Heart left ventricle (tissue), 16 donors: ENCODE measurements around the gene IRS1. TPM values are rescaled to one million over a fixed set of nuclear protein-coding genes. Genes with fewer than 3 reads are reported as not detected.

Experiments used
- ATAC-seq, 4 donors: fragments of 200-7000 bp; cut with Tn5 transposase; one replicate each; pipeline ENCODE4 v1.9.1; 2020 to 2022; ENCODE audit warnings: moderate library complexity in 4 of 4, mild to moderate bottlenecking in 3 of 4, moderate number of reproducible peaks in 1 of 4
- DNase-seq, 5 donors: peaks; one replicate each; pipeline ENCODE4 v3.0.0-alpha.2; 2020
- H3K27ac ChIP-seq, 12 donors: fragments of 200-600 bp; sonication (generic) in 4 of 12; one replicate each; pipeline versions ENCODE4 v1.5.0 to v1.8.0; 2016 to 2022; ENCODE audit warnings: mild to moderate bottlenecking in 2 of 12
- H3K27me3 ChIP-seq, 9 donors: fragments of 200-600 bp; sonication (generic) in 2 of 9; one replicate each; pipeline versions ENCODE4 v1.5.1 to v1.8.0; 2016 to 2022; ENCODE audit warnings: mild to moderate bottlenecking in 3 of 9
- H3K36me3 ChIP-seq, 9 donors: fragments of 200-600 bp; sonication (generic) in 2 of 9; one replicate each; pipeline versions ENCODE4 v1.5.0 to v1.8.0; 2018 to 2022; ENCODE audit warnings: mild to moderate bottlenecking in 2 of 9
- H3K4me1 ChIP-seq, 12 donors: fragments of 200-600 bp; sonication (generic) in 4 of 12; one replicate each; pipeline versions ENCODE4 v1.5.0 to v1.8.0; 2016 to 2022; ENCODE audit warnings: mild to moderate bottlenecking in 3 of 12
- H3K4me3 ChIP-seq, 12 donors: fragments of 200-600 bp; sonication (generic) in 4 of 12; one replicate each; pipeline versions ENCODE4 v1.5.0 to v1.8.0; 2017 to 2022; ENCODE audit warnings: mild to moderate bottlenecking in 9 of 12, moderate library complexity in 4 of 12
- H3K9me3 ChIP-seq, 12 donors: fragments of 200-600 bp; sonication (generic) in 4 of 12; one replicate each; pipeline versions ENCODE4 v1.5.0 to v1.8.0; 2016 to 2022; ENCODE audit warnings: mild to moderate bottlenecking in 1 of 12
- POLR2A ChIP-seq, 2 donors: fragments of 450-650 bp; IDR thresholded peaks; one replicate each; pipeline ENCODE4 v1.6.1; 2017; ENCODE audit warnings: antibody characterized with exemption in 2 of 2, mild to moderate bottlenecking in 2 of 2, moderate library complexity in 2 of 2
- WGBS, 4 donors: extraction: QIAGEN DNeasy Blood & Tissue Kit in 2 of 4; methylation state at CpG; one replicate each; pipeline versions ENCODE4 v1.1.5 to v1.1.7; 2013 to 2018; 5-methylcytosine and 5-hydroxymethylcytosine counted together
- intact Hi-C, 10 donors: fragments of 100-400 bp; cut with DNase I; formaldehyde crosslinking; loops; one replicate each; pipeline versions ENCODE4 v1.11.1 to v1.14.2; 2022
- polyA plus RNA-seq, 2 donors: library from polyadenylated mRNA; stranded (reverse); fragments of 200-250 nt; gene quantifications; one replicate each; pipeline ENCODE4 v1.2.3, GENCODE V29; 2013
- total RNA-seq, 9 donors: library from RNA; depleted of rRNA in 2 of 9; stranded (reverse); fragments of >200 nt in 2 of 9; fragmentation: NEBNext Ultra II Directional in 3 of 9; extraction: Animal tissue kit (Norgen Biotek cat#: 25700) in 3 of 9; gene quantifications; one replicate each; pipeline versions ENCODE4 v1.1.0 to v1.2.4, GENCODE V29; 2016 to 2023
- TF ChIP-seq, protein P1 (sequence below), 12 donors: fragments of 200-600 bp; sonication (generic) in 4 of 12; IDR thresholded peaks; one replicate each; pipeline versions ENCODE4 v1.5.0 to v1.8.0; 2018 to 2022; ENCODE audit warnings: antibody characterized with exemption in 12 of 12, mild to moderate bottlenecking in 5 of 12
- donor health status: ischemic (EF 13 %, LVEDD 7.1; RV severe dilation, severe dysfunction).
- donor health status: healthy with polysubstance abuse.
- donor health status: DM: no; HTN: yes; CAD: no.
- donor health status: DM: no; HTN: no; CAD: no.
- donor health status: ischemic (EF 25% LVEDD 6.9; RV normal size, moderate dysfunction).
- donor health status: ischemic (EF 25% LVEDD 5.7; RV mildly dilated, moderate dysfunction).
- donor health status: healthy.
- donor health status: DM: yes; HTN: yes; CAD: no.
- donor health status: ischemic (EF 35%, LVEDD 5.7; RV mildly dilated, moderate dysfunction).
- donor health status: nonischemic (EF 11% LVEDD 7.7; RV severe dilation, severe dysfunction).
- donor health status: DM: yes; HTN: yes; CAD: no.
- donor health status: PGD.
- donor health status: ischemic (EF 29% LVEDD 5.4; RV normal size, mild dysfunction).
- donor health status: nonischemic (EF 23%, LVEDD 6.1; RV moderate dilation, normal function).

IRS1 gene
- total and polyA plus RNA-seq, 11 donors = 5.0 to 45.8 (median 15.7) TPM

DNA sequence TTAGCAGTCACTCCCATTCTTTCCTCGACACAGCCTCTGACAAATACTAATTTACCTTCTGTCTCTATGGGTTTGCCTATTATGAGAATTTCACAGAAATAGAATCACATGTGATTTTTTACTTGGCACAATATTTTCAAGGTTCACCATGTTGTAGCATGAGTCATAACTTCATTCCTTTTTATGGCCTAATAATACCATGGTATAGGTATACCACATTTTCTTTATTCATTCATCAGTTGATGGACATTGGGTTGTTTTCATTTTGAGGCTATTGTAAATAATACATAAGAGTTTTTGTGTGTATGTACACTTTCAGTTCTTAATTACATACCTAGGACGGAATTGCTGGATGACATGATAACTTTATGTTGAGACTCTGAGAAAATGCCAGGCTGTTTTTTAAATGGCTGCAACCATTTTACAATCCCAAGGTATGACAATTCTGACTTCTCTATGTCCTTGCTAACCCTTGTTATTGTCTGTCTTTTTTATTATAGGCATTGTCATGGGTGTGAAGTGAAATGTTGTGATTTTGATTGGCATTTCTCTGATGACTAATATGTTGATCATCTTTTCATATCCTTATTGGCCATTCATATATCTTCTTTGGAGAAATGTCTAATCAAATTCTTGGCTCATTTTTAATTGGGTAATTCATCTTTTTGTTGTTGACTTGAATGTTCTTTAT lies 87.9 kb downstream of the IRS1 start:
- Histone ChIP-seq H3K27ac (no peak overlapping the region), H3K4me1 (peaks cover 0 to 4% (median 0%) of the 10 kb centered on the region in 12 donors), H3K27me3 (no peaks in the 10 kb centered on the region), H3K4me3 (no peak overlapping the region), H3K9me3 (no peaks in the 10 kb centered on the region), H3K36me3 (no peaks in the 10 kb centered on the region)
- ATAC-seq (no peak), DNase-seq (no peak)
- 97 to 99% (median 97%) methylated on average over 2 of the region's 2 CpGs for WGBS, 4 donors
- TF ChIP-seq, protein P1, sequence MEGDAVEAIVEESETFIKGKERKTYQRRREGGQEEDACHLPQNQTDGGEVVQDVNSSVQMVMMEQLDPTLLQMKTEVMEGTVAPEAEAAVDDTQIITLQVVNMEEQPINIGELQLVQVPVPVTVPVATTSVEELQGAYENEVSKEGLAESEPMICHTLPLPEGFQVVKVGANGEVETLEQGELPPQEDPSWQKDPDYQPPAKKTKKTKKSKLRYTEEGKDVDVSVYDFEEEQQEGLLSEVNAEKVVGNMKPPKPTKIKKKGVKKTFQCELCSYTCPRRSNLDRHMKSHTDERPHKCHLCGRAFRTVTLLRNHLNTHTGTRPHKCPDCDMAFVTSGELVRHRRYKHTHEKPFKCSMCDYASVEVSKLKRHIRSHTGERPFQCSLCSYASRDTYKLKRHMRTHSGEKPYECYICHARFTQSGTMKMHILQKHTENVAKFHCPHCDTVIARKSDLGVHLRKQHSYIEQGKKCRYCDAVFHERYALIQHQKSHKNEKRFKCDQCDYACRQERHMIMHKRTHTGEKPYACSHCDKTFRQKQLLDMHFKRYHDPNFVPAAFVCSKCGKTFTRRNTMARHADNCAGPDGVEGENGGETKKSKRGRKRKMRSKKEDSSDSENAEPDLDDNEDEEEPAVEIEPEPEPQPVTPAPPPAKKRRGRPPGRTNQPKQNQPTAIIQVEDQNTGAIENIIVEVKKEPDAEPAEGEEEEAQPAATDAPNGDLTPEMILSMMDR (IDR thresholded peaks at IDR 0.05) = no peak
- no peak for TF ChIP-seq POLR2A (IDR thresholded peaks at IDR 0.05)
- intact Hi-C loops = no loop called here

DNA sequence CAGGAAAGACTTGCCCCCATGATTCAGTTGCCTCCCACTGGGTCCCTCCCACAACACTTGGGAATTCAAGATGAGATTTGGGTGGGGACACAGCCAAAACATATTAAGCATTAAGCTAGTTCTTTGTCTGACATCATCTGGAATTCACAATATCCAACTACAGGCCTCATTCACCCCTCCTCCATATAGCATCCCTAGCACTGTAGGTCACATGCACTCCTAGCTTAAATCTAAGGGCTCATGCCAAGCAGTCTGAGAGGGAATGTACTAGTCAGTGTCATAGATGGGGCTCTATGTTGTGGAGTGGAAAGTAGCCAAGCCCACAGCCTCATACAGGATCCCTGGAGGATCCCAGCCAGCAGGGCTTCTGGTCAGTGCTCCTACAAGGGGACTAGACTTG lies 92.1 kb downstream of the IRS1 start:
- H3K9me3 ChIP-seq = no peaks in the 10 kb centered on the region
- DNase-seq = no peak
- H3K4me3 ChIP-seq = no peak overlapping the region
- ATAC-seq = no peak
- H3K36me3 ChIP-seq = no peaks in the 10 kb centered on the region
- peaks cover 0 to 4% (median 0%) of the 10 kb centered on the region in 12 donors for H3K4me1 ChIP-seq
- TF ChIP-seq POLR2A (IDR thresholded peaks at IDR 0.05) = no peak
- TF ChIP-seq, protein P1 (IDR thresholded peaks at IDR 0.05) = no peak
- H3K27ac ChIP-seq = no peak overlapping the region
- intact Hi-C loops = no loop called here
- no peaks in the 10 kb centered on the region for H3K27me3 ChIP-seq

DNA sequence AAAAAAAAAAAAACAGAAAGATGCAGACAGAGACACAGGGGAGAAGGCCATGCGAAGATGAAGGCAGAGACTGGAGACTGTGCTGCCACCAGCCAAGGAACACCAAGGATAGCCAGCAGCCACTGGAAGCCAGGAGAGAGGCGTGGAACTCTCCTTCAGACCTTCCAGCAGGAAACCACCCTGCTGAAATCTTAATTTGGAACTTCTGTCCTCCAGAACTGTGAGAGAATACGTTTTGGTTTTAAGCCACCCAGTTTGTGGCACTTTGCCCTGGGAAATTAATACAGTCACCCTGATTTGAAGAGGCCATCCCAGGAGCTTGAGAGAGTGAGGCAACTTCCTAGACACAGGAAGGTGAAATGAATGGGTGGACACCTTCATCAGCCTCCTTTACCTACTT lies 93.7 kb downstream of the IRS1 start:
- Histone ChIP-seq H3K27ac (no peak overlapping the region), H3K36me3 (no peaks in the 10 kb centered on the region), H3K9me3 (no peaks in the 10 kb centered on the region), H3K27me3 (no peaks in the 10 kb centered on the region), H3K4me3 (no peak overlapping the region), H3K4me1 (peaks cover 0 to 4% (median 0%) of the 10 kb centered on the region in 12 donors)
- 78 to 83% (median 80%) methylated on average over 3 of the region's 3 CpGs for WGBS, 4 donors
- intact Hi-C loops = no loop called here
- no peak for TF ChIP-seq POLR2A (IDR thresholded peaks at IDR 0.05)
- TF ChIP-seq, protein P1 (IDR thresholded peaks at IDR 0.05) = no peak
- ATAC-seq = no peak
- DNase-seq = no peak

DNA sequence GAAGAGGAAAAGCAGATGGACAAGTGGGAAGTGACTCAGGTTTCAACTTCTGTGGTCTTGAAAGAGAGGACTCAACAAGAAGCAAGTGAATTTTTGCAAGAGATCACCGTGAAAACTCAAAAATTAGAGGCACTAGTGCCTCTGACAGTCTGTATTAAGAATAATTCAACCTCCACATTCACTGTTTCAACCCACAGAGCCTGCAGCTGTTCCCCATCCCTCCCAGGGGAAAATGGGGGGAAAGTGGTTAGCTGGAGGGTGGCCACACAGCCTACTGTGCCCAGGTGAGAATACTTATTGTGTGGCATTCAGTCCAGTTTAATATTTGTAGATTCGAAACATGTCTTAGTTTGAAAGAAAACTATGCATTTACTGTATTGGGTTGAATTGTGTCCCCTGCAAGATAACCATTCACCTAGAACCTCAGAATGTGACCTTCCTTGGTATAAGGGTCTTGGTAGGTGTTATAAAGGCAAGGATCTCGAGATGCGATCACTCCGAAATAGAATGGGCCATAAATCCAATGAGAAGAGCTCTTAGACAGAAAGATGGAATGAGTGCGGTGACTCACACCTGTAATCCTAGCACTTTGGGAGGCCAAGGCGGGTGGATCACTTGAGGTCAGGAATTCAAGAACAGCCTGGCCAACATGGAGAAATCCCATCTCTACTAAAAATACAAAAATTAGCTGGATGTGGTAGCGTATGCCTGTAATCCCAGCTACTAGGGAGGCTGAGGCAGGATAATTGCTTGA lies 94.3 kb downstream of the IRS1 start:
- ATAC-seq = no peak
- Histone ChIP-seq H3K4me3 (no peak overlapping the region), H3K4me1 (peaks cover 0 to 4% (median 0%) of the 10 kb centered on the region in 12 donors), H3K27ac (no peak overlapping the region), H3K9me3 (no peaks in the 10 kb centered on the region), H3K27me3 (no peaks in the 10 kb centered on the region), H3K36me3 (no peaks in the 10 kb centered on the region)
- TF ChIP-seq POLR2A (IDR thresholded peaks at IDR 0.05) = no peak
- TF ChIP-seq, protein P1 (IDR thresholded peaks at IDR 0.05) = no peak
- intact Hi-C loops = no loop called here
- no peak for DNase-seq
- 95 to 98% (median 97%) methylated on average over 8 of the region's 8 CpGs for WGBS, 4 donors
